Measurements from ENCODE around the gene CCDC89. TPM values are rescaled to one million over a fixed set of nuclear protein-coding genes. Genes with fewer than 3 reads are reported as not detected.

CCDC89 gene
- 2.0 and 2.2 TPM in 2 replicates for total RNA-seq

DNA sequence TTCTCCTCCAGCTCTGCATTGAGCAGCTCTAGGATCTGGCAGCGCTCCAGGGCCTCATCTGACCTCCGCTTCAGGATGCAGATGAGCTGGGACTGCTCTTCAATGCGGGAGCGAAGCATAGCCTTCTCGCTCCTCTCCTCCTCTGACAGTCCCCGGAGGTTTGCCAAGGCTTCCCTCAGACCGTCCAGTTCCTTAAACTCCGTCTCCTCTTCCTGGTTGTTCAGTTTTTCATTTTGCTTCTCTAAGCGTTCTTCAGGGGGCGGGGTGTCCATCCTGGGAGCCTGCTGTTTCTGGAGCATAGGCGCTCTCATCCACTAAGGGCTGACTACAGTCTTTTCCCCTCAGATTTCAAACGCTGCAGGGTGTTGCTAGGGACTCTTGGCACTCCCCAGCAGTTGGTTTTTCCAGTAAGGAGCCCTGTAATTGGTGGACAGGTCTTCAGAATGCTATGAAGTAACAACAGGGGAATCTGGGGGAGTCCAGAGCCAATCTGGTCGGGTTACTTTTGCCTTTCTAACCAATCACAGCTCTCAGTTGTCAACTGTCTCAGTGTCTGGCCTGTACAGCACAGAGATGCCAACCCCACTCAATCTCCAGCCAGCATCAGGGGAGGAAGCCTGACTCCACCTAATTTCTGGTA, at the start of gene CCDC89:
Gene CCDC89, minus strand, starts transcription at position 376 of the 640 bp plus-strand sequence. Its CDS starts 65 bp downstream, at position 311.
- H3K4me3 ChIP-seq (ENCODE audit: low read depth, low read length), result peak within 1 kb of the TSS; percentile 12
- peak; percentile 90 for DNase-seq (ENCODE audit: low read depth)
- TF ChIP-seq, protein P1, sequence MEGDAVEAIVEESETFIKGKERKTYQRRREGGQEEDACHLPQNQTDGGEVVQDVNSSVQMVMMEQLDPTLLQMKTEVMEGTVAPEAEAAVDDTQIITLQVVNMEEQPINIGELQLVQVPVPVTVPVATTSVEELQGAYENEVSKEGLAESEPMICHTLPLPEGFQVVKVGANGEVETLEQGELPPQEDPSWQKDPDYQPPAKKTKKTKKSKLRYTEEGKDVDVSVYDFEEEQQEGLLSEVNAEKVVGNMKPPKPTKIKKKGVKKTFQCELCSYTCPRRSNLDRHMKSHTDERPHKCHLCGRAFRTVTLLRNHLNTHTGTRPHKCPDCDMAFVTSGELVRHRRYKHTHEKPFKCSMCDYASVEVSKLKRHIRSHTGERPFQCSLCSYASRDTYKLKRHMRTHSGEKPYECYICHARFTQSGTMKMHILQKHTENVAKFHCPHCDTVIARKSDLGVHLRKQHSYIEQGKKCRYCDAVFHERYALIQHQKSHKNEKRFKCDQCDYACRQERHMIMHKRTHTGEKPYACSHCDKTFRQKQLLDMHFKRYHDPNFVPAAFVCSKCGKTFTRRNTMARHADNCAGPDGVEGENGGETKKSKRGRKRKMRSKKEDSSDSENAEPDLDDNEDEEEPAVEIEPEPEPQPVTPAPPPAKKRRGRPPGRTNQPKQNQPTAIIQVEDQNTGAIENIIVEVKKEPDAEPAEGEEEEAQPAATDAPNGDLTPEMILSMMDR (IDR thresholded peaks at IDR 0.05; ENCODE audit: insufficient read depth, low read length, poor library complexity, severe bottlenecking), result no peak
- no peaks in the 10 kb centered on the region for H3K36me3 ChIP-seq (ENCODE audit: control insufficient read depth, insufficient read depth, low read length)
- no peaks in the 10 kb centered on the region for H3K27me3 ChIP-seq (ENCODE audit: control insufficient read depth, insufficient read depth, low read length)

DNA sequence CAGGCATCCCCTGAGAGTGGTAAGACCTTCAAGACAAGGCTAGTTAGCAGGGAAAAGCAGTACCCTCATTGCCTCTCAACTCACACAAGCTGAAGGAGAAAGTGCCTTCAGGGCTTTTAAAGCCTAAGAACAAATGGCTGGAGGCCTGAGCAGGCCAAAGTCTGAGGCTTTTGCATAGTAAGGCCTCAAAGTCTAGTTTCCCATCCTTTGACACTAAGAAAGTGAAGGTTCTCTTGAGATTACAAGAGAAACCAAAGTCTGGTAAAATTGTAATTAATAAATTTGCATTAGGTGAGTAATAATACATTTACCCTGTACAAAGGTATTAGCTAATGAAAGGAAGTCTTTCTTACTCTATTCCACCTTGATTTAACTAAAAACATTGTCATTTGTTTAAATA, 47.0 kb upstream of the CCDC89 start:
- H3K4me3 ChIP-seq (ENCODE audit: low read depth, low read length), result no peak overlapping the region
- H3K36me3 ChIP-seq (ENCODE audit: control insufficient read depth, insufficient read depth, low read length), result no peaks in the 10 kb centered on the region
- DNase-seq (ENCODE audit: low read depth), result no peak
- TF ChIP-seq, protein P1 (IDR thresholded peaks at IDR 0.05; ENCODE audit: insufficient read depth, low read length, poor library complexity, severe bottlenecking), result no peak
- H3K27me3 ChIP-seq (ENCODE audit: control insufficient read depth, insufficient read depth, low read length), result no peaks in the 10 kb centered on the region

DNA sequence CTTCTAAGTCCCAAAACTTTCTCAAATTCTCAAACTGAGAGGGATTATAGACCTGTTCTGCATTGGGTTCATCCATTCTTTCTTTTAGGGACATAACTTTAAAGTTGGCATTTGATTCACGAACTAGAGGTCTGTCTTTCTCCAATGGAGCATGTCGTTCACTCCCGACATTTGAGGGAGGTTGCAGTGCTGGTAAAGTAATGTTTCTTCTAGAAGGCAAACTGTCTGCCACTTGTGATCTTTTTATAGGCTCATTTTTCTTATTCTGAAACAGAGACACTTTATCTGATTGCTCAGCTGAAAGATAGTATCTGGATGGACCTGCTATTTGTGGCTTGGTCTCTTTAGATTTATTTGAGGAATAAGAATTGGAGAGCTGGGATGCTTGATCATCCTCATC, 40.4 kb upstream of the CCDC89 start:
- TF ChIP-seq, protein P1 (IDR thresholded peaks at IDR 0.05; ENCODE audit: insufficient read depth, low read length, poor library complexity, severe bottlenecking), result no peak
- H3K36me3 ChIP-seq (ENCODE audit: control insufficient read depth, insufficient read depth, low read length), result no peaks in the 10 kb centered on the region
- DNase-seq (ENCODE audit: low read depth), result no peak
- no peaks in the 10 kb centered on the region for H3K27me3 ChIP-seq (ENCODE audit: control insufficient read depth, insufficient read depth, low read length)
- no peak overlapping the region for H3K4me3 ChIP-seq (ENCODE audit: low read depth, low read length)

DNA sequence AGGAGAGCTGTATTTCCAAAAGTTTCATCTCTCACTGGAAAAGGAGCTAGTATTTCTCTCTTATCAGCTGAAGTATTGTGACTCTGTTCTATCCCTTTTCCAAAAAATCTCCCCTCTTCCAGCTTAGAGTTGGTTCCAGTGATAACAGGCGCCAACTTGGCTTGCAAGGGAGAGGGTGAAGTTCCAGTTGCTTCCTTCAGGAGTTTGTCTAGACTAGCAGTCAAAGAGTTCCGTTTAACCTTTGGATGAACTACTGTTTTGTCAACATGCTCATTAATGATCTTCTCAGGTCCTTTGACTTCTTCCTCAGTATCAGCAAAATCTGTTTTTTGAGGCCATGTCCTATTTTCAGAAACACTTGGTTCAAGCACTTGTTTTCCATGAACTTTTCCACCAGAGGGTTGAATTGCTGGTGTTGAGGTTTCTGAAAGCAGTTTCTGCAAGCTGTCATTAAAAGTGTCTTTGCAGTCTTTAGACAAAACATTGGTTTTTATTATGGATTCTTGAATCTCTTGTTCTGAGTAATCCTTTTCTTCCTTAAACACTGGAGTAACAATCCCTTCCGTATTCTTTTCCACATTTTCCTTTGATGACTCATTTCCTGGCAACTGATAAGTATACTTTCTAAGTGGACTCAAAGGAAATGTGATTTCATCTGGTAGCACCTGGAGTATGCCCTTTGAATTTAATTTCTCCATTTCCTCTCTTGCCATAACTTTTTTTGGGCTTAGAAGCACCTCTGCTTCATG, 39.7 kb upstream of the CCDC89 start:
- peak; percentile 88 for DNase-seq (ENCODE audit: low read depth)
- H3K4me3 ChIP-seq (ENCODE audit: low read depth, low read length), result no peak overlapping the region

DNA sequence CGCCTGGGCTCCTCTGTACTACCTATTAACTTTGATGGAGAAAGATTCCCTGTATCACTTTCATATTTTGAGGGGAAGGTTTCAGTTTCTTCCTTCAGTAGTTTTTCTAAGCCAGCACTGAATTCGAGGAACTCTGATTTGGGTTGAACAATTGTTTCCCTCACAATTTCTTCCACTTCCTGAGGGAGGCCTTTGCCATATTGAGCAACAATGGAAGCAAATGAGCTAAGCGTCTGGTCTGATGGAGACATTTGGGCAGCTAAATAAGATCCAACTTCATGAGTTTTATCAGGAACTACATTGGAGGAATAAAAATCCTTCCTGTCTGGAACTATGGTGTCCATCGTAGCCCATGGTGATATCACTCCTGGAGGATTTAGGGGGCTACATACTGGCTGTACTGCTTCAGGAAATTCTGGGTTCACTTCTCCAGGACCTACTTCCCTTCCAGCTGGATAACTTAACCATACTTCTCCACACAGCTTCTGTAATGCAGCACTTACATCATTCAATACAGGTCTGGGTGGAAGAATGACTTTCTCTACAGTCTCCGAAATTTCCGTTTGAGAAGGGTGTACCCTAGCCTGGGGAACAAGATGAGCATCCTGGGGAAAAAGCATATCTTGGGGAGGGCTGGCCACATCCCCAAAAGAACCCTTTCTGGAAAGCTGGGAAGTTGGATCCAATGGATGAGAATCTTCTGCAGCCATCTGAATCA, 38.9 kb upstream of the CCDC89 start:
- no peak for DNase-seq (ENCODE audit: low read depth)
- H3K36me3 ChIP-seq (ENCODE audit: control insufficient read depth, insufficient read depth, low read length), result no peaks in the 10 kb centered on the region
- no peak overlapping the region for H3K4me3 ChIP-seq (ENCODE audit: low read depth, low read length)
- TF ChIP-seq, protein P1 (IDR thresholded peaks at IDR 0.05; ENCODE audit: insufficient read depth, low read length, poor library complexity, severe bottlenecking), result no peak
- H3K27me3 ChIP-seq (ENCODE audit: control insufficient read depth, insufficient read depth, low read length), result no peaks in the 10 kb centered on the region

More for the DNA sequence above, 39.7 kb upstream of the CCDC89 start:
- TF ChIP-seq, protein P1 (IDR thresholded peaks at IDR 0.05; ENCODE audit: insufficient read depth, low read length, poor library complexity, severe bottlenecking), result no peak
- H3K27me3 ChIP-seq (ENCODE audit: control insufficient read depth, insufficient read depth, low read length), result no peaks in the 10 kb centered on the region
- no peaks in the 10 kb centered on the region for H3K36me3 ChIP-seq (ENCODE audit: control insufficient read depth, insufficient read depth, low read length)
